A549 treated with Hydrocortisone at 1 μM for 4 hours (cell line): ENCODE results near the gene USP22. TPM values are rescaled to one million over a fixed set of nuclear protein-coding genes. Genes with fewer than 3 reads are reported as not detected.

Experiments used
- total RNA-seq: library from RNA; stranded (reverse); fragments of 200-300 nt; extraction: Qiagen RNA extraction; gene quantifications from 5 replicates; pipeline ENCODE4 v1.2.3, GENCODE V29; 2022

Gene USP22
- 114 to 144 TPM (median 125 TPM) in 5 replicates for total RNA-seq

DNA sequence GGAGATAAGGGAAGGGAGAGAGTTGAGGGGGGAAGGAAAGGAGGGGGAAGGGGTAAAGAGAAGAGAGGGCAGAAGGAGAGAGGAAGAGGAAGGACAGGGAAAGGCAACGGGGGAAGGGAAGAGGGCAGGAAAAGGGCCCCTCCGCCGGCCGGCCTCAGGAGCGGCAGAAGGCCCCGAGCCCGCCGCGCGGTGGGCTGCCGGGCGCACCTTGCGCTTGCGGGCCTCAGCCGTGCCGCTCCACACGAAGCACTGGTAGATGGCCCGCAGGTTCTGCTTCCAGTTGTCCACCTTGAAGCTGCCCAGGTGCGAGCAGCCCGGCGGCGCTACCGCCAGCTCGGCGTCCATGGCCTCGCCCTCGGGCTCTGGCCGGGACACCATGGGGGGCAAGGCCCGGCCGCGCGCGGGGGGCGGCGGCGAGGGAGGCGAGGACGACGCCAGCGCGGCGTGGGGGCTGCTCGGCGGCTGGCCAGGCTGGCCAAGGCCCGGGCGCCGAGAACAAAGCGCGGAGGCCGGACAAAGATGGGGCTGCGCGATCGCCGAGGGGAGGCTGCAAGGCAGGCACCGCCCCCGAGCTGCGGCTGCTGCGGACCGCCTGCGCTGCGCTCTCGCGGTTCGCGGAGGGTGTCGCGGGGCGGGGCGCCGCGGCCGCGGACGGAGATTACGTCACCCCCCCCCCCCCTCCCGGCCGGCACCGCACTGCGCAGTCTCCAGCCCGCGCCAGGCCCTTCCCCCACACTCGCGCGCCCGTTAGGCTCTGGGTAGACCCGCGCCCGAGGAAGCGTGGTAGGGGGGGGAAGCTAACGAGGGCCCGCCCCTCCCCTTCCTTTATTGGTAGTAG lies at the start of gene USP22:
TSS of gene USP22 (minus strand) at position 554 of the 838 bp plus-strand sequence. CDS start at position 378, 176 bp downstream.

Other genes with a start within 250 kb of the USP22 start
- 18.2 to 22.0 TPM (median 19.4 TPM) in 5 replicates for gene DHRS7B, start 84.0 kb upstream of the USP22 start, total RNA-seq
- 55.7 to 70.8 TPM (median 68.6 TPM) in 5 replicates for gene TMEM11, start 171.2 kb upstream of the USP22 start, total RNA-seq
- gene NATD1, start 210.4 kb upstream of the USP22 start, total RNA-seq = 3.0 to 3.9 TPM (median 3.4 TPM) in 5 replicates
- gene MAP2K3, start 241.7 kb upstream of the USP22 start, total RNA-seq = 84.7 to 127 TPM (median 95.1 TPM) in 5 replicates